ENCODE results near the gene RHOG. TPM values are rescaled to one million over a fixed set of nuclear protein-coding genes. Genes with fewer than 3 reads are reported as not detected.

RHOG gene
- total and polyA plus RNA-seq, 9 donors = 23.3 to 49.2 (median 39.6) TPM

DNA sequence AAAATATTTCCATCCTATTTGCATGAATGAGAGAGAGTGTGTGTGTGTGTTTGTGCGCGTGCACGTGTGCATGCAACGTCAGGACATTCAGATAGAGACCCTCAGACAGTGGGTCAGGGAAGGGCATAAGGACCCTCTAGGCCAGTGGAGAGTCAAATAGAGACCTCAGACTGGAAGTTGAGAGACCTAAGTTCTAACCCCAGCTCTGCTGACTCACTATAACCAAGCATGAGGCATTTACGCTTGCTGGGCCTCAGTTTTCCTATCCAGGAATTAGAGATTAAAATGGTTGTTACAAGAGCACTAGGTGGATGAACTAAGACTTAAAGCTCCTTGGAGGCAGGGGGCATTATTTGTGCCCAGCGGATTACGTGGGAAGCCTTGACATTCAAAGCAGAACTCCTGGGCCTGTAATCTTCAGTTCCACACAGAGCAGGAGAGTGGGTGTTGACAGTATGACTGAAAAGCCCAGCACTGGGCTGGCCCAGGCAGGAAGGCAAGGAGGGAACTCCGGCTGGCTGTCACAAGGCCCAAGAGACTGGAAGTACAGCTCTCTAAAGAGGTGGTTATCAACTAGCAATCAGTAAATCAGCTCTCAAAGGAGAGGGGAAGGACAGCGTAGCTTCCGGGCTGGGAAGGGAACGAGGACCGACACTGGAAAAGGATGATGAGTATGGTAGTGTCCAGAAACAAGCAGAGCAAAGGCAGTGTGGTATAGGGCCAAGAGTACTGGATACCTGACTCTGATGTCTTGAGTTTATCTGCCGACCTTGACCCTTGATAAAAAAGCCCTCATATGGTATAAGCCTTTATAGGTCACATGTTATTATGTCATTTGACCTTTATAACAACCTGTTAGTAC, 9.2 kb downstream of the RHOG start:
- DNase-seq = no peak
- intact Hi-C loops (cut with DNase I) = no loop called here
- H3K4me1 ChIP-seq (ENCODE audit: insufficient read depth) = peaks cover 8% of the 10 kb centered on the region

DNA sequence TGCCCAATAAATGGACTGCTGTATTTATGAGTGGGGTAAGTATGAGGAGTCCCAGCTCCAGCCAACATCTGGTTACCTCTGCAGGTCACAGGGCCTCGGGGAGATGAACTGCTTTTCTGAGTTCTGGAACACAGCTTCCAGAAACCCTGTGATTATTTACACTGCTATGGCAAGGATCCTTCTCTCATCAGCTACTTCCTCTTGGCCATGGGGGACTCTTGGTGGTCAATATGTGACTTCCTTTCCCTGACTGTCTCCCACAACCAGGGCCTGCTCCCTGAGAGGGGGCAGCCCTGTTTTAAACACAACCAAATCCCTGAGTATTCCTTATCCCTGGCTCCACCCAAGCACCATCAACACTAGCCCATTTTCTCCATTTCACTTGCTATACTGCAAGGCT, 10.0 kb downstream of the RHOG start:
- no peaks in the 10 kb centered on the region for H3K27me3 ChIP-seq
- H3K9me3 ChIP-seq = no peaks in the 10 kb centered on the region
- no peak for DNase-seq
- H3K4me3 ChIP-seq = no peak overlapping the region
- H3K27ac ChIP-seq = no peak overlapping the region
- no peaks in the 10 kb centered on the region for H3K36me3 ChIP-seq
- WGBS, 3 donors = 60 to 77% (median 74%) methylated on average over 1 of the region's 1 CpG
- TF ChIP-seq EP300 (IDR thresholded peaks at IDR 0.05) (no peak), POLR2A (IDR thresholded peaks at IDR 0.05) (no peak)
- TF ChIP-seq, protein P1, sequence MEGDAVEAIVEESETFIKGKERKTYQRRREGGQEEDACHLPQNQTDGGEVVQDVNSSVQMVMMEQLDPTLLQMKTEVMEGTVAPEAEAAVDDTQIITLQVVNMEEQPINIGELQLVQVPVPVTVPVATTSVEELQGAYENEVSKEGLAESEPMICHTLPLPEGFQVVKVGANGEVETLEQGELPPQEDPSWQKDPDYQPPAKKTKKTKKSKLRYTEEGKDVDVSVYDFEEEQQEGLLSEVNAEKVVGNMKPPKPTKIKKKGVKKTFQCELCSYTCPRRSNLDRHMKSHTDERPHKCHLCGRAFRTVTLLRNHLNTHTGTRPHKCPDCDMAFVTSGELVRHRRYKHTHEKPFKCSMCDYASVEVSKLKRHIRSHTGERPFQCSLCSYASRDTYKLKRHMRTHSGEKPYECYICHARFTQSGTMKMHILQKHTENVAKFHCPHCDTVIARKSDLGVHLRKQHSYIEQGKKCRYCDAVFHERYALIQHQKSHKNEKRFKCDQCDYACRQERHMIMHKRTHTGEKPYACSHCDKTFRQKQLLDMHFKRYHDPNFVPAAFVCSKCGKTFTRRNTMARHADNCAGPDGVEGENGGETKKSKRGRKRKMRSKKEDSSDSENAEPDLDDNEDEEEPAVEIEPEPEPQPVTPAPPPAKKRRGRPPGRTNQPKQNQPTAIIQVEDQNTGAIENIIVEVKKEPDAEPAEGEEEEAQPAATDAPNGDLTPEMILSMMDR (IDR thresholded peaks at IDR 0.05) = no peak
- intact Hi-C loops (cut with DNase I) = no loop called here
- peaks cover 5% of the 10 kb centered on the region for H3K4me1 ChIP-seq (ENCODE audit: insufficient read depth)

More for the DNA sequence above, 9.2 kb downstream of the RHOG start:
- no peaks in the 10 kb centered on the region for H3K36me3 ChIP-seq
- no peak overlapping the region for H3K4me3 ChIP-seq
- no peaks in the 10 kb centered on the region for H3K9me3 ChIP-seq
- no peaks in the 10 kb centered on the region for H3K27me3 ChIP-seq
- no peak for TF ChIP-seq POLR2A (IDR thresholded peaks at IDR 0.05)
- TF ChIP-seq, protein P1 (IDR thresholded peaks at IDR 0.05) = no peak
- no peak for TF ChIP-seq EP300 (IDR thresholded peaks at IDR 0.05)
- no peak overlapping the region for H3K27ac ChIP-seq
- 81 to 87% (median 84%) methylated on average over 12 to 13 of the region's 13 CpGs for WGBS, 3 donors

DNA sequence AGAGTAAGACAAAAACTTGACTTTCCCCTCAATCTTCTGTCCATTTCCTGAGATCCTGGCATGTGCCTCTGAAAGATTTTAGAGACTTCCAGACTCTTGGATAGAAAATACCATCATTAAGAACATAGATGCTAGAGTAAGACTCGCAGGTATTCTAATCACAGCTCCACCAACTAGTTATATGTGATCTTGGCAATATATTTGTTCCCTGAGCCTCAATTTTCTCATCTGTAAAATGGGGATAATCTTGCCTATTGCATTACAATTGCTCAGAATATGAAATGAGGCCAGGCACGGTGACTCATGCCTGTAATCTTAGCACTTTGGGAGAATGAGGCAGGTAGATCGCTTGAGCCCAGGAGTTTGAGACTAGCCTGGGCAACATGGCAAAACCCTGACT, 10.7 kb downstream of the RHOG start:
- TF ChIP-seq, protein P1 (IDR thresholded peaks at IDR 0.05) = no peak
- no peak for TF ChIP-seq EP300 (IDR thresholded peaks at IDR 0.05)
- no peak for TF ChIP-seq POLR2A (IDR thresholded peaks at IDR 0.05)
- no peak overlapping the region for H3K4me3 ChIP-seq
- intact Hi-C loops (cut with DNase I) = no loop called here
- no peaks in the 10 kb centered on the region for H3K27me3 ChIP-seq
- H3K9me3 ChIP-seq = no peaks in the 10 kb centered on the region
- WGBS, 3 donors = 93 to 98% (median 95%) methylated on average over 3 of the region's 3 CpGs
- H3K36me3 ChIP-seq = no peaks in the 10 kb centered on the region
- no peak for DNase-seq
- H3K4me1 ChIP-seq (ENCODE audit: insufficient read depth) = peaks cover 2% of the 10 kb centered on the region
- H3K27ac ChIP-seq = no peak overlapping the region

DNA sequence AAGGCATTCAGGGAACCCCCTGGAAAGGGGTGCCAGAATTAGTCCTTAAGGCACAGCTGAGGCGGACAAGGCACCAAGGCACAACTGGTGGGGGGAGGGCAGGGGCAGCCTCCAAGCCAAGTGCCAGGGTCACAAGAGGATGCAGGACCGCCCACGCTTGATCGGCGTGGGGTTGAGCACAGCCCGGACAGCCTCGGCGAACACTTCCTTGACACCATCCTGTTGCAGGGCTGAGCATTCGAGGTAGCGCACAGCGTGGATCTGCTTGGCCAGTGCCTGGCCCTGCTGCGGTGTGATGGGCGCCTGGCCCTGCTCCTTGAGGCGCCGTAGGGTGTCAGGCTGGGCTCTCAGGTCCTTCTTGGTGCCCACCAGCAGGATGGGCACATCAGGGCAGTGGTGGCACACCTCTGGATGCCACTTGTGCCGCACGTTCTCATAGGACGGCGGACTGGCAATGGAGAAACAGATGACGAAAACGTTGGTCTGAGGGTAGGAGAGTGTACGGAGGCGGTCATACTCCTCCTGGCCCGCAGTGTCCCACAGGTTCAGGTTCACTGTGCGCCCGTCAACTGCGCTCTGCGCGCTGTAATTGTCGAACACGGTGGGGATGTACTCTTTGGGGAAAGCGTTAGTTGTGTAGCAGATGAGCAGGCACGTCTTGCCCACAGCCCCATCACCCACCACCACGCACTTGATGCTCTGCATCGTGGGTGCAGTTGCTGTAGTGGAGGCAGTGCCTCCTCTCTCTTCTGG, 13.1 kb downstream of the RHOG start:
- Histone ChIP-seq H3K36me3 (no peaks in the 10 kb centered on the region), H3K27me3 (no peaks in the 10 kb centered on the region), H3K9me3 (no peaks in the 10 kb centered on the region), H3K4me3 (no peak overlapping the region), H3K4me1 (ENCODE audit: insufficient read depth) (no peaks in the 10 kb centered on the region), H3K27ac (no peak overlapping the region)
- 87 to 89% (median 89%) methylated on average over 35 of the region's 35 CpGs for WGBS, 3 donors
- DNase-seq = no peak
- TF ChIP-seq EP300 (IDR thresholded peaks at IDR 0.05) = no peak
- TF ChIP-seq POLR2A (IDR thresholded peaks at IDR 0.05) = no peak
- TF ChIP-seq, protein P1 (IDR thresholded peaks at IDR 0.05) = no peak
- intact Hi-C loops (cut with DNase I) = no loop called here
